Liver (tissue), 9 donors: Measurements from ENCODE around the gene CSRNP2. TPM values are rescaled to one million over a fixed set of nuclear protein-coding genes. Genes with fewer than 3 reads are reported as not detected.

Experiments used
- DNase-seq: peaks from one replicate; pipeline ENCODE4 v3.0.0-alpha.2; 2017; ENCODE audit warnings: low spot score
- H3K27ac ChIP-seq, 2 donors: one replicate each; pipeline ENCODE4 v1.7.0; 2013; ENCODE audit warnings: inconsistent platforms in 2 of 2, low read length in 2 of 2, control low read depth in 1 of 2, low read depth in 1 of 2, mild to moderate bottlenecking in 1 of 2
- H3K27me3 ChIP-seq, 4 donors: one replicate each; pipeline versions ENCODE4 v1.6.1 to v1.7.0; 2013; ENCODE audit warnings: low read length in 3 of 4, inconsistent platforms in 1 of 4, mild to moderate bottlenecking in 1 of 4, moderate library complexity in 1 of 4; ENCODE audit not compliant: control insufficient read depth in 4 of 4, insufficient read depth in 4 of 4
- H3K36me3 ChIP-seq, 4 donors: one replicate each; pipeline versions ENCODE4 v1.6.1 to v1.7.0; 2013; ENCODE audit warnings: low read length in 3 of 4, mild to moderate bottlenecking in 3 of 4, low read depth in 1 of 4, moderate library complexity in 1 of 4; ENCODE audit not compliant: control insufficient read depth in 4 of 4, insufficient read depth in 3 of 4
- H3K4me1 ChIP-seq, 4 donors: one replicate each; pipeline versions ENCODE4 v1.6.1 to v1.7.0; 2013; ENCODE audit warnings: low read length in 3 of 4, mild to moderate bottlenecking in 3 of 4, moderate library complexity in 1 of 4; ENCODE audit not compliant: control insufficient read depth in 4 of 4, insufficient read depth in 4 of 4
- H3K4me3 ChIP-seq, 3 donors: one replicate each; pipeline versions ENCODE4 v1.6.1 to v1.7.0; 2013; ENCODE audit warnings: low read length in 3 of 3, control low read depth in 1 of 3, low read depth in 1 of 3, mild to moderate bottlenecking in 1 of 3
- H3K9ac ChIP-seq, 2 donors: one replicate each; pipeline ENCODE4 v1.7.0; 2013; ENCODE audit warnings: low read length in 2 of 2, mild to moderate bottlenecking in 2 of 2, moderate library complexity in 2 of 2, control low read depth in 1 of 2, low read depth in 1 of 2
- H3K9me3 ChIP-seq, 4 donors: one replicate each; pipeline versions ENCODE4 v1.6.1 to v1.7.0; 2013; ENCODE audit warnings: low read length in 3 of 4; ENCODE audit not compliant: control insufficient read depth in 4 of 4
- ATF3 ChIP-seq: IDR thresholded peaks from 2 replicates; pipeline ENCODE4 v1.6.1; 2016; ENCODE audit warnings: antibody characterized with exemption
- CTCF ChIP-seq: fragments of 150-350 bp; IDR thresholded peaks from 2 replicates; pipeline ENCODE4 v1.5.1; 2017; ENCODE audit warnings: improper control_type of control experiment, low read depth, low read length; ENCODE audit not compliant: missing input control
- EGR1 ChIP-seq, 2 donors: IDR thresholded peaks; 2 replicates each; pipeline ENCODE4 v1.6.1; 2016 to 2018; ENCODE audit warnings: antibody characterized with exemption in 2 of 2, low read depth in 2 of 2
- FOXA1 ChIP-seq: IDR thresholded peaks from 2 replicates; pipeline ENCODE4 v1.6.1; 2016; ENCODE audit warnings: antibody characterized with exemption
- FOXA2 ChIP-seq: IDR thresholded peaks from 2 replicates; pipeline ENCODE4 v1.6.1; 2016; ENCODE audit warnings: antibody characterized with exemption
- GABPA ChIP-seq, 2 donors: IDR thresholded peaks in 1 of 2; conservative IDR thresholded peaks in 1 of 2; 2 replicates each; pipeline ENCODE4 v1.6.1; 2016; ENCODE audit warnings: antibody characterized with exemption in 2 of 2, mild to moderate bottlenecking in 1 of 2, moderate library complexity in 1 of 2
- HNF4A ChIP-seq, 2 donors: conservative IDR thresholded peaks; 2 replicates each; pipeline ENCODE4 v1.6.1; 2016; ENCODE audit warnings: antibody characterized with exemption in 2 of 2, mild to moderate bottlenecking in 2 of 2
- HNF4G ChIP-seq: IDR thresholded peaks from 2 replicates; pipeline ENCODE4 v1.6.1; 2016; ENCODE audit warnings: antibody characterized with exemption
- JUND ChIP-seq, 2 donors: IDR thresholded peaks; 2 replicates each; pipeline ENCODE4 v1.6.1; 2016; ENCODE audit warnings: antibody characterized with exemption in 2 of 2
- MAX ChIP-seq: IDR thresholded peaks from 2 replicates; pipeline ENCODE4 v1.6.1; 2016; ENCODE audit warnings: antibody characterized with exemption
- NR2F2 ChIP-seq: IDR thresholded peaks from 2 replicates; pipeline ENCODE4 v1.6.1; 2016; ENCODE audit warnings: antibody characterized with exemption
- RAD21 ChIP-seq, 2 donors: IDR thresholded peaks; 2 replicates each; pipeline ENCODE4 v1.6.1; 2016; ENCODE audit warnings: antibody characterized with exemption in 2 of 2, mild to moderate bottlenecking in 2 of 2
- REST ChIP-seq: IDR thresholded peaks from 2 replicates; pipeline ENCODE4 v1.6.1; 2016; ENCODE audit warnings: antibody characterized with exemption, mild to moderate bottlenecking
- RXRA ChIP-seq, 2 donors: IDR thresholded peaks; 2 replicates each; pipeline ENCODE4 v1.6.1; 2017 to 2018; ENCODE audit warnings: antibody characterized with exemption in 2 of 2, mild to moderate bottlenecking in 1 of 2
- SP1 ChIP-seq: IDR thresholded peaks from 2 replicates; pipeline ENCODE4 v1.6.1; 2018; ENCODE audit warnings: antibody characterized with exemption, mild to moderate bottlenecking
- TAF1 ChIP-seq: conservative IDR thresholded peaks from 2 replicates; pipeline ENCODE4 v1.6.1; 2016; ENCODE audit warnings: antibody characterized with exemption, mild to moderate bottlenecking
- YY1 ChIP-seq: IDR thresholded peaks from 2 replicates; pipeline ENCODE4 v1.6.1; 2016; ENCODE audit warnings: antibody characterized with exemption, mild to moderate bottlenecking
- WGBS: extraction: QIAGEN DNeasy Blood & Tissue Kit; methylation state at CpG from one replicate; pipeline ENCODE4 v1.1.7; 2013; 5-methylcytosine and 5-hydroxymethylcytosine counted together
- polyA plus RNA-seq, 2 donors: library from polyadenylated mRNA; stranded (reverse) in 1 of 2; unstranded in 1 of 2; fragments of 200-250 nt in 1 of 2; fragments of >200 nt in 1 of 2; fragmentation: Nextera tagmentation in 1 of 2; extraction: Ambion mirVana in 1 of 2; gene quantifications; one replicate each; pipeline versions ENCODE4 v1.2.1 to v1.2.3, GENCODE V29; 2013 to 2015
- total RNA-seq, 2 donors: library from RNA; depleted of rRNA; stranded (reverse); fragments of >200 nt; gene quantifications; one replicate each; pipeline ENCODE4 v1.2.3, GENCODE V29; 2014
- TF ChIP-seq, protein P1 (sequence below): IDR thresholded peaks from 2 replicates; pipeline ENCODE4 v1.6.1; 2016; ENCODE audit warnings: antibody characterized with exemption
- donor health status: healthy.
- donor health status: healthy.
- donor health status: healthy.
- donor health status: healthy.
- donor health status: healthy.

Gene CSRNP2
- total and polyA plus RNA-seq, 4 donors, result 2.0 to 8.4 (median 3.9) TPM

DNA sequence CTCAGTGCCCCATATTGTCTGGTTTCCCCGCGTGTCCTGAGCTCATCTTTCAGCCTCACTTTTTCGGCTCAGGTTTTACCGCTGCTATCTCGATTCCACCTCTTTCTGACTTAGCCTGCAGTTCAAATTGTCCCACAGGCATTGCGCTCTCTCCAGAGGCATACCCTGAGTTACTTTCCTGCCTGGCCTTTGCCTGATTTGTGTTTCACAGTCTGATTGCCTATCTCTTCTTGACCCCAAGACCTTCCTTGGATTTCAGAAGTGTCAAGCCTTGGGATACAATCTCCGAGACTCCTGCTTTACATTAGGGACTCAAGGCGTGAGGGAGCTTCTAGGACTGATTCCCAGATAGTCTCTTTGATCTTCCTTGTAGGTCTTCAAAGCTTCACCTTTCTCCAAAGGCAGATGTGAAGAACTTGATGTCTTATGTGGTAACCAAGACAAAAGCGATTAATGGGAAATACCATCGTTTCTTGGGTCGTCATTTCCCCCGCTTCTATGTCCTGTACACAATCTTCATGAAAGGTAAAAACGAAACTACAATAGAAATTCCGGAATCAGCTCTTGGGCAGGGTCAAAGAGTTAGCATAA, 34.6 kb downstream of the CSRNP2 start:
- H3K4me1 ChIP-seq, result peaks cover 0 to 23% (median 17%) of the 10 kb centered on the region in 4 donors
- peak overlapping the region; percentile 86 to 98 for H3K27ac ChIP-seq
- no peaks in the 10 kb centered on the region for H3K27me3 ChIP-seq
- WGBS, result 12% methylated on average over 14 of the region's 14 CpGs
- no peaks in the 10 kb centered on the region for H3K9me3 ChIP-seq
- DNase-seq, result peak; percentile 46
- H3K9ac ChIP-seq, result peak overlapping the region; percentile 77 to 91
- TF ChIP-seq REST, result no peak
- peaks cover 6 to 14% (median 10%) of the 10 kb centered on the region in 4 donors for H3K36me3 ChIP-seq
- H3K4me3 ChIP-seq, result peak overlapping the region; percentile 71 to 81 (median 78)

- H3K9ac ChIP-seq, result peak within 1 kb of the TSS; percentile 91 to 92
- H3K36me3 ChIP-seq, result peaks cover 0 to 8% (median 5%) of the 10 kb centered on the region in 4 donors
- peak within 1 kb of the TSS; percentile 71 to 81 (median 78) for H3K4me3 ChIP-seq
- 4% methylated on average over 51 of the region's 51 CpGs for WGBS
- peak; percentile 93 for DNase-seq
- peak within 1 kb of the TSS; percentile 86 to 98 for H3K27ac ChIP-seq
- H3K27me3 ChIP-seq, result no peaks in the 10 kb centered on the region
- TF ChIP-seq NR2F2, result peak; percentile 74
- TF ChIP-seq JUND (IDR thresholded peaks at IDR 0.05), result peak in 1 of 2 donors; percentile 67
- TF ChIP-seq, protein P1, sequence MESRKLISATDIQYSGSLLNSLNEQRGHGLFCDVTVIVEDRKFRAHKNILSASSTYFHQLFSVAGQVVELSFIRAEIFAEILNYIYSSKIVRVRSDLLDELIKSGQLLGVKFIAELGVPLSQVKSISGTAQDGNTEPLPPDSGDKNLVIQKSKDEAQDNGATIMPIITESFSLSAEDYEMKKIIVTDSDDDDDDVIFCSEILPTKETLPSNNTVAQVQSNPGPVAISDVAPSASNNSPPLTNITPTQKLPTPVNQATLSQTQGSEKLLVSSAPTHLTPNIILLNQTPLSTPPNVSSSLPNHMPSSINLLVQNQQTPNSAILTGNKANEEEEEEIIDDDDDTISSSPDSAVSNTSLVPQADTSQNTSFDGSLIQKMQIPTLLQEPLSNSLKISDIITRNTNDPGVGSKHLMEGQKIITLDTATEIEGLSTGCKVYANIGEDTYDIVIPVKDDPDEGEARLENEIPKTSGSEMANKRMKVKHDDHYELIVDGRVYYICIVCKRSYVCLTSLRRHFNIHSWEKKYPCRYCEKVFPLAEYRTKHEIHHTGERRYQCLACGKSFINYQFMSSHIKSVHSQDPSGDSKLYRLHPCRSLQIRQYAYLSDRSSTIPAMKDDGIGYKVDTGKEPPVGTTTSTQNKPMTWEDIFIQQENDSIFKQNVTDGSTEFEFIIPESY, result peak; percentile 20
- TF ChIP-seq EGR1 (IDR thresholded peaks at IDR 0.05; ENCODE audit: low read depth in 2 of 2), result no peak
- TF ChIP-seq GABPA (IDR thresholded peaks at IDR 0.05 in 1 of 2, conservative IDR thresholded peaks at IDR 0.05 in 1 of 2), result peak; percentile 37 to 89
- peak; percentile 81 for TF ChIP-seq SP1
- no peak for TF ChIP-seq FOXA1
- TF ChIP-seq HNF4G, result no peak
- no peak for TF ChIP-seq FOXA2
- TF ChIP-seq RXRA (IDR thresholded peaks at IDR 0.05), result peak; percentile 77 to 85
- no peak for TF ChIP-seq ATF3
- TF ChIP-seq YY1, result peak; percentile 96
- peak; percentile 83 for TF ChIP-seq REST
- peak; percentile 30 for TF ChIP-seq MAX
- TF ChIP-seq CTCF, result peak; percentile 75
- TF ChIP-seq TAF1, result peak; percentile 90
- TF ChIP-seq RAD21 (IDR thresholded peaks at IDR 0.05), result peak; percentile 85 to 88
- TF ChIP-seq HNF4A (conservative IDR thresholded peaks at IDR 0.05), result peak; percentile 37 to 74
- no peaks in the 10 kb centered on the region for H3K9me3 ChIP-seq
- peaks cover 0 to 23% (median 17%) of the 10 kb centered on the region in 4 donors for H3K4me1 ChIP-seq
These were observed 35.5 kb downstream of the CSRNP2 start, which contains the start of gene LETMD1 for GRCh38 chr12:51047655-51048540. TSS of gene LETMD1 (plus strand) at chr12:51048327. CDS start at chr12:51048357, 30 bp downstream.
